ENCODE data around the gene RNPEPL1. TPM values are rescaled to one million over a fixed set of nuclear protein-coding genes. Genes with fewer than 3 reads are reported as not detected.
A peak's percentile ranks its signal among the peaks of the same experiment; 100 is the strongest.

RNPEPL1 gene
- total RNA-seq, 1 donor: 45.0 TPM

DNA sequence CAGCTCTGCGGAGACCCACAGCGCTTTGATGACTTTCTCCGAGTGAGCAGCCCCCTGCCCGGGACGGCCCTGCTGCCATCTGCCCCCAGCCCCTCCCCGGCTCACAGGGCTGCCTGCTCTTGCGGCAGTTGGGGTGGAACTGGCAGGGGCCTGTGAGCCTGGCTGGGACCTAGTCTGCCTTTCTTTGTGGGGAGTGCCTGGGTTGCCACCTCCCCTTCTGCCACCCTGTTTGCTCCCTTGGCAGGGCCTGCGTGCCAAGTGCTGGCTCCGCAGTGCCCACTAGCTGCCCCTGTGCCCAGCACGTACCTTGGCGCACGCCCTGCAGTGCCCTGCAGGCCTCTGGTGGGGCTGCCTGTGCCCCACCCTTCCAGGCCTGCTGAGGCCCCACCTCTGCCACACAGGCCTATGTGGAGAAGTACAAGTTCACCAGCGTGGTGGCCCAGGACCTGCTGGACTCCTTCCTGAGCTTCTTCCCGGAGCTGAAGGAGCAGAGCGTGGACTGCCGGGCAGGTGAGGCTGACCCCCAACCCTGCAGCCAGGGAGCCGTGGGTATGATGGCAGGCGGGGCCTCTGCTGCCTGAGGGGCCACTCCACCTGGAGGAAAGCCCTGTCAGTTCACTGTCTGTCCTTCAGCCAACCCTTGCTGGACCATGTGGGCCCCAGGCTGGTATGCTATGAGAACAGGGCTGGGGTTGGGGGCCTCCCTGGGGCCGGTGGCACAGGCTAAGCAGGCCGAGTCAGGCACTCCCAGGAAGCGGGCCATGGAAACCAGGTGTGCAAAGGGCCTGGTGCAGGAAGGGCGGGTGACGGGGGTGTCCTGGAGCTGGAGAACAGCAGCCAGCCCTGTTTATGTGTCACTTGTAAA, 7.0 kb downstream of the RNPEPL1 start:
- no peak for DNase-seq (ENCODE audit: low read depth in 2 of 3, low spot score in 2 of 3)

DNA sequence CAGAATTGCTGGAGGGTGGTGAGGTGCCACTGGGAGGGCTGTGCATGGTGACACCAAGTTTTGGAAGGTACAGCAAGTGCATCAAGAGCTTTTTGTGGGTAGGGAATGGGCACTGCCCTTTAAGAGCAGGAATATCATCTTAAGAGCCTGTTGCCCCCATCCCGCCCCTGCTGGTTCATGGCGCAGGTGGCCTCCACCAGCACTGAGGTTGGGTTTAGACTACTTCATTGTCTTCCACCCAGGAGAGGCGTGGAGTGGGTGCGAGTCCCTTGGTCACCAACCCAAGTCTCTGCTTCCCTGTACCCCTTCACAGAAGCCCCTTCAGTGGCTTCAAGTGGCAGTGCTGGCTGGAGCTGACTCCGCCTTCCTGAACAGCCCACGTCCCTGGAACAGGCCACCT, 7.8 kb downstream of the RNPEPL1 start:
- no peak for DNase-seq (ENCODE audit: low read depth in 2 of 3, low spot score in 2 of 3)

DNA sequence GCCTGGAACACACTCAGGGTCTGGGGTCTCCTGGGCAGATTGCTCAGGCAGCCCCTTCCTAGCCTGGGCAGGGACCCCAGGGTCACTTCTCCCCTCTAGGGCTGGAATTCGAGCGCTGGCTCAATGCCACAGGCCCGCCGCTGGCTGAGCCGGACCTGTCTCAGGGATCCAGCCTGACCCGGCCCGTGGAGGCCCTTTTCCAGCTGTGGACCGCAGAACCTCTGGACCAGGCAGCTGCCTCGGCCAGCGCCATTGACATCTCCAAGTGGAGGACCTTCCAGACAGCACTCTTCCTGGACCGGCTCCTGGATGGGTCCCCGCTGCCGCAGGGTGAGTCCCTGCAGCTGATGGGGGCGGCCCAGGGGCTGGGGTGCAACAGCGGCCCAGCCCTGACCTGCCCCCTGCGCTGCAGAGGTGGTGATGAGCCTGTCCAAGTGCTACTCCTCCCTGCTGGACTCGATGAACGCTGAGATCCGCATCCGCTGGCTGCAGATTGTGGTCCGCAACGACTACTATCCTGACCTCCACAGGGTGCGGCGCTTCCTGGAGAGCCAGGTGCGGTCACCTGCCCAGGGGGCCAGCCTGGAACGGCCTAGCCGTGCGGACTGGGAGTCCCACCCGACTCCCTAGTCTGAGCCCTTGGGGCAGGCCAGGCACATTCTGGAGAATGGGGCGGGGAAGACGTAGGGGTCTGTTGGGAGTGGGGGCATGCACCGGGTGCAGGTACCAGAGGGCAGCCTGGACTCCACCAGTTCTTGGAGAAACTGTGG, 8.3 kb downstream of the RNPEPL1 start:
- no peak for DNase-seq (ENCODE audit: low read depth in 2 of 3, low spot score in 2 of 3)

- no peak for DNase-seq (ENCODE audit: low read depth in 2 of 3, low spot score in 2 of 3)
Observed at GRCh38 chr2:240577281-240578109, 9.2 kb downstream of the RNPEPL1 start.

DNA sequence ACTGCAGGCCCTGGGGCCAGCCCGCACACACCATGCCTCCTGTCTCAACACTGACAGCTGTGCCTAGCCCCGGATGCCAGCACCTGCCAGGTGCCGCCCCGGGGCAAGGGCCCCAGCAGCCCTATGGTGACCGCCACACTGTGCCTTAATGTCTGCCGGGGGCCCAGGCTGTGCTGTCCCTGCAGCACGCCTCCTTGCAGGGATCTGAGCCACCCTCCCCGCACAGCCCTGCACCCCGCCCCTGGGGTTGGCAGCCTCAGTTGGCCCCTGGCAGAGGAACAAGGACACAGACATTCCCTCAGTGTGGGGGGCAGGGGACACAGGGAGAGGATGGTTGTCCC, 9.8 kb downstream of the RNPEPL1 start:
- no peak for DNase-seq (ENCODE audit: low read depth in 2 of 3, low spot score in 2 of 3)

DNA sequence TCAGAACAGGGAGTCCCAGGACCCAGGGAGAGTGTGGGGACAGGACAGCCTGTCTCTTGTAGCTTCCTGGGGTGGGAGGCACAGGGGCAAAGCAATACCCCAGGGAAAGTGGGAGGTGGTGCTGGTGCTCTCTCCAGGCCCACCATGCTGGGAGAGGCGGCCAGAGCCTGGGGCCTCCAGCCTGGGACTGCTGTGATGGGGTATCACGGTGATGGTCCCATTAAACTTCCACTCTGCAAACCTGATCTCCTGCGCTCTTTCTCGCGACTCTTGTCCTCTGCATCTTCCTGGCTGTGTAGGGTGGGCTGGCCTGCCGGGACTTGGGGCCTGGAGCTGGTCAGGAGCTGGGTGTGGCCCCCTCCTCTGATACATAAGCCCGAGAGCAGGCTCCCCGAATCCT, 10.2 kb downstream of the RNPEPL1 start:
- no peak for DNase-seq (ENCODE audit: low read depth in 2 of 3, low spot score in 2 of 3)

GRCh38 chr2:240579071-240579762, 10.9 kb downstream of the RNPEPL1 start:
- no peak for DNase-seq (ENCODE audit: low read depth in 2 of 3, low spot score in 2 of 3)

DNA sequence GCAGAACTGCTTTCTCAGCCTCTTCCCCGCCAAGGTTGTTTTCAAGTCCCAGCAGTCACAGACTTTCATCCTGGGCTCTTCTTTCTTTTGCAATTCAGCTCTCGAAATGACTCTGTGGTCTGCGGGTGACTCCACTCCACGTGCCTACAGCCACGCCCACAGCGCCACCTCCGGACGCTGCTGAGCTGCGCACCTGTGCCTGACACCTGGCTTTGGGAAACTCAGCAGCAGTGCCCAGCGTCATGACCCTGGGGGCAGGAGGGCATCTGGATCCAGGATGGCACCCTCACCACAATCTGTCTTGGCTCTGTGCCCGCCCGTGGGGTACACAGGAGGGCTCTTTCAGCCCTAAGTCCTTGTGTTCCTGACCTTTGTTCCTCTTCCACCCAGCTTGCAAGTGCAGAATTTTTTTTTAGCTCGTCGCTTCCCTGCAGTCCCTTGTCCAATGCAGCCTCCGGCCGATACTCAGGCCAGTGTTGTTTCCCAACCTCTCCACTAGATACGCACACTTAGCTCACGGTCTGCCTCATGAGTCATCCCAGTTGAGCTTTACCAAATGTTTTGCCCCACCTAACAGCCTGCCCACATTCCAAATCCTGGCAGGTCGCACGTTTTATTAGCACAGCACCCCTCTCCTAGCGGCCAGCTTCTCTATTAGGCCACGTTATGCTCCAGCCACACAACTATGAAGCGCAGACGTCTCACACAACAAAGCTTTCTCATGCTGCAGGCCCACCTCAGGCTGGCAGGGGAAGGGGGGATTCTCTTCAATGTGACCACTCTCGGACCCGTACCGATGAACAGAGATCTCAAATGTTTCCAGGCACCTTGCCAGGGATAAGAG, 11.7 kb downstream of the RNPEPL1 start:
- DNase-seq (ENCODE audit: low read depth in 2 of 3, low spot score in 2 of 3): no peak

DNA sequence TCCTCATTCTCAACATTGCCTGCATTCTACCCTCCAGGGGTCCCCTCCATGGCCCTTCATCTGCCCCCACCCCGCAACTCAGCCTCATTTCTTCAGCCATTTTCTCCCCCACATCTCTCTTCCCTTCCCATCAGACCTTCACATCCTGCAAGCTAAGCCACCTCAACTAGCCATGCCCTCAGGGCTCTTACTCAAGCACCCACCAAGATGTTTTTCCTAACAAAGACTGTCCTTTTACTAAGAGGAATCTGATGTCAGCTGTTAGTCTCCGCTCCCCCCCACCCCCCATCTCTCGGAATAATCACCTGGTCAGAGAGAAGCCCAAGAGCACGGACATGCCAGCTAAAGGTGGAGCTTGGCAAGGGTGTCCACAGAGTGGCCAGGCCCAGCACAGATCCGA, 13.5 kb downstream of the RNPEPL1 start:
- no peak for DNase-seq (ENCODE audit: low read depth in 2 of 3, low spot score in 2 of 3)

DNA sequence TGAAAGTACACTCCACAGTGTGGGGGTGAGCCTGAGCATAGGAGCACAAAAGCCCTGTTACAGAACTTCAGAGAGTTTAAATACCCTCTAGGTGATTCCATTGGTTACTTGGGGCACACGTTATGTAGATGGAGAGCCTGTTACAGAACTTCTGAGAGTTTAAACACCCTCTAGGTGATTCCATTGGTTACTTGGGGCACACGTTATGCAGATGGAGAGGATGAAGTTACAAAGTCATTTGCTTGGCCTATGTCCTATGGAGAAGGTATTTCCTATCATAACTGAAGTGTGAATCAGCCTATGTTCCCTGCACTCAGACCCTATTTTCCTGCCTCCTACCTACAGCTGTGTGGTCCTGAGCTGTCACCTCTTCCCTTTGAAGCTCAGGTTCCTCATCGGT, 14.5 kb downstream of the RNPEPL1 start:
- no peak for DNase-seq (ENCODE audit: low read depth in 2 of 3, low spot score in 2 of 3)

DNA sequence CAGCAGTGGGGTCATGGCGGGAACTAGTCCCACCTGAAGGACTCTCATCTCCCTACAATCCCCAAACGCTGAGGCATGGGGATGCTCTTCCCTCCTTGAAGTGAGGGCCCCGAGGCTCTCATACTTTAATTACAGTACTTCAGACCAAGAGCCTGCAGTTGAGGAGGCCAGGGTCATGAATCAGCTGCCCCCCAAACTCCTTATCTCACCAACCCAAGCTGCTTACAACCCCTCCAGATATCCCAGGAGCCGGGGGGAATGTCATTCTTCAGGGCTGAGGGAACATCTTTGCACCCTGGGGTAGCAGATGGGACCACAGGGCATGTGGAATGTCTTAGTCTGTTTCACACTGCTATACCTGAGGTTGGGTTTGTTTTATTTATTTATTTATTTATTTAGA, 15.5 kb downstream of the RNPEPL1 start:
- DNase-seq (ENCODE audit: low read depth in 2 of 3, low spot score in 2 of 3): no peak

DNA sequence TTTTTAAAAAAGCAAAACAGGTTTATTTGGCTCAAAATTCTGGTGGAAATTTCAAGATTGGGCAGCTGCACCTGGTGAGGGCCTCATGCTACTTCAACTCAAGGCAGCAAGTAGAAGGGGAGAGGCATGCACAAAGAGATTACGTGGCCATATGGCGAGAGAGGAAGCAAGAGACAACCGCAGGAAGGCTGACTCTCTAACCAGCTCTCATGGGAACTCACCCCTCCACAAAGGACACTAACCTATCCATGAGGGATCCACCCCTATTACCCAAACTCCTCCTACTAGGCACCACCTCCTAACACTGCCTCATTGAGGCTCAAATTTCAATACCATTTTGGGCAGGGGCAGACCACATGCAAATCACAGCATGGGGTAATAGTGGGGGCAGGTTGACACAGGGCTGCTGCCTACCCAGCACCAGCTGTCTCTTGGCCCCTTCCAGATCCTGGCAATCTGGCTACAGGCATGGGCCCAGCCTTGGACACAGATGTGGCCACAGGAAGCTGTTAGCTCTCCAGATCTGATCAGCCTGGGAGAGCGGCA, 16.3 kb downstream of the RNPEPL1 start:
- DNase-seq (ENCODE audit: low read depth in 2 of 3, low spot score in 2 of 3): peak in 1 of 3 donors; percentile 35

GRCh38 chr2:240585101-240585500, 16.8 kb downstream of the RNPEPL1 start:
- no peak for DNase-seq (ENCODE audit: low read depth in 2 of 3, low spot score in 2 of 3)

GRCh38 chr2:240585681-240586197, 17.5 kb downstream of the RNPEPL1 start:
- DNase-seq (ENCODE audit: low read depth in 2 of 3, low spot score in 2 of 3): no peak

DNA sequence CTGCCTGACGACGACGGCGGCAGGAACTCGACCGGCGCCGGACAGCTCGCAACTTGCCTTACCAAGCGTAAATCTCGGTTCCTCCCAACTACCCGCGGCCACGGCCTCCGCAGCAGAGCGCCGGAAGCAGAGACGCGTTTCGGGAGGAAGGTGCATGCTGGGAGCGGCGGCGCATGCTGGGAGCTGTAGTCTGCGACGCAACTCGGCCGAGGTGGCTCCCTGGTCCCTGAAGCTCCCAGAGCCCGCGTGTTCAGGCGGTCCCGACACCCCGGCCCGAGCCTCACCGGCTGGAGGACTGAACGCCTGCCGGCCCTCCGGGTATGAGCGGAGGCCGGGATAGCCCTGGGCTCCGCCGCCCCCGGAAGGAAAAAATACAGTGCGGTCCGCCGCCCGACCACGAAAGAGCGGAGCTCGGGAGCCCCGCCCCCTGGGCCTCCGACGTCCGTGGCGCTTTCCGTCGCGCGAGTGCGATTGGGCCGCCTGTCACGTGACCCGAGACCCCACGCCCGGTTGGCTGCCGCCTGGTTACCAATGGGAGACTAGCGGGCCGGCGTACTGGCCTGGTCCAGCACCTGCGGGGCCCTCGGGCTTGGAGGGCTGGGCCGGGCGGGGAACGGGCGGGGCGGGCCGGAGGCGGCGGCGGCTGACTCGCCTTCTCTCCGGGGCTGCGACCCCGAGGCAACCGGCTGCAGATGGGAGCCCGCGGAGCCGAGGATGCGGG, 18.1 kb downstream of the RNPEPL1 start, which contains the start of gene CAPN10:
Gene CAPN10, plus strand, starts transcription at position 537 of the 721 bp plus-strand sequence. Its CDS starts 178 bp downstream, at position 715.
- DNase-seq (ENCODE audit: low read depth in 2 of 3, low spot score in 2 of 3): peak; percentile 90 to 95 (median 95)

DNA sequence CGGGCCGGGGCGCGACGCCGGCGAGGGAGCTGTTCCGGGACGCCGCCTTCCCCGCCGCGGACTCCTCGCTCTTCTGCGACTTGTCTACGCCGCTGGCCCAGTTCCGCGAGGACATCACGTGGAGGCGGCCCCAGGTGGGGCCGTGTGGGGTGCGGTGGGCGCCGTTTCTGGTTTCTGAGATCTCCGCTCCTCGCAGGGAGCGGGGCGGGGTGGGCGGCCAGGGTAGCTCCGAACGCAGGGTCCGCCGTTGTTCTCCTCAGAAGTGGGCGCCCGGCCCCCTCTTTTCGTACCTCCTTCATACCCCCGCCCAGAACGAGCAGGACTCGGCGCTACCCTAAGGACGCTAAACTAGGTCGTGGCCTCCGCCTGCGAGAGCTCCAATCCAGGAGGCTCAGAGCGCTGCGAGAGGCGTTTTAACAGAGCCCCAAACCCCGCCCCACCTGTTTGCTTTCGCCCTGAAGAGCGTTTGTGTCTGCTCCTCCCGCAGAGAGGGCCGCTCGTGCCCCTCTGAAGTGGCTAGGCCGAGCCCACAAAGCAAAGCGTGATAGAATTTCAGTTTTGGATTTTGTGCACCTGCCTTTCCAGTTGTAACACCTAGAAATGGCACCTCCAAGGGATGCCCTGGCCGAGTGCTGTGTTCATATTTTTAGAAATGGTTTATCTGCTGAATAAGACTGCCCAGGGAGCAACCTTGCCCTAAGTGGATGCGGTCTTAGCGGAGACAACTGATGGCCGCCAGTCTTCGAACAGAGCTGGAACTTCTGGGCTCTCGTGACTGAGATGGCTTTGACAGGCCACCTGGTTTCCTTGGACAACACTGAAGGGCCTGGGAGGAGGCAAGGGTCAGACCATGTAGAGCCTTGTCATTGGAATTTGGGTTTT, 18.9 kb downstream of the RNPEPL1 start:
- DNase-seq (ENCODE audit: low read depth in 2 of 3, low spot score in 2 of 3): peak in 1 of 3 donors; percentile 46

- no peak for DNase-seq (ENCODE audit: low read depth in 2 of 3, low spot score in 2 of 3)
Observed at GRCh38 chr2:240588006-240588655, 19.8 kb downstream of the RNPEPL1 start.
